HCT116 (cell line): ENCODE data around the gene ZNF382. TPM values are rescaled to one million over a fixed set of nuclear protein-coding genes. Genes with fewer than 3 reads are reported as not detected.

Experiments
- ATAC-seq: fragments of 200-7000 bp; cut with Tn5 transposase; 2 replicates; pipeline ENCODE4 v1.9.1; 2020; ENCODE audit warnings: mild to moderate bottlenecking, moderate library complexity
- BruUV-seq: library from RNA; stranded (reverse); fragments of 400-500 nt; replicated peaks from 2 replicates; lab custom pipeline; 2021; lab: Mats Ljungman, UMichigan
- CTCF ChIA-PET: fragments of 300-600 bp; sonication (Branson Sonifier 250); formaldehyde crosslinking; loops from one replicate; lab custom pipeline; 2021; ENCODE audit warnings: antibody characterized with exemption; lab: Charles Lee
- POLR2A ChIA-PET: fragments of 300-600, 350-600 bp; sonication (Branson Sonifier 250); formaldehyde crosslinking; loops from one replicate; lab custom pipeline; 2021; ENCODE audit warnings: antibody characterized with exemption; lab: Charles Lee
- RAD21 ChIA-PET, 2 experiments: fragments of 300-600 bp; sonication (Branson Sonifier 250); formaldehyde crosslinking; loops; one replicate each; lab custom pipeline; 2023; ENCODE audit warnings: low total read pairs in 2 of 2; ENCODE audit not compliant: uncharacterized antibody in 2 of 2, unreplicated experiment in 2 of 2, low non-redundant PET in 1 of 2; lab: Charles Lee
- DNase-seq: peaks from one replicate; pipeline ENCODE4 v3.0.0-alpha.2; 2010; ENCODE audit warnings: low read depth, low spot score
- H2AFZ ChIP-seq: fragments of 200-600 bp; shearing (Covaris generic), sonication (generic); 2 replicates; pipeline ENCODE4 v1.6.1; 2017; ENCODE audit warnings: low read depth, mixed run types, mixed read lengths, antibody characterized with exemption, low read length; ENCODE audit not compliant: poor library complexity, severe bottlenecking
- H3K27ac ChIP-seq: 2 replicates; pipeline ENCODE4 v1.5.1; 2012; ENCODE audit warnings: low read depth, low read length
- H3K27me3 ChIP-seq: fragments of 200-600 bp; sonication (generic); 2 replicates; pipeline ENCODE4 v1.6.1; 2016; ENCODE audit warnings: mixed run types, low read length, mixed read lengths; ENCODE audit not compliant: insufficient read depth
- H3K36me3 ChIP-seq, 2 experiments: fragments of 200-500 bp in 1 of 2; fragments of 200-600 bp in 1 of 2; sonication (Bioruptor generic) in 1 of 2; sonication (generic) in 1 of 2; 2 replicates each; pipeline versions ENCODE4 v1.5.1 to v1.6.1; 2014 to 2016; ENCODE audit warnings: low read length in 2 of 2, inconsistent platforms in 1 of 2, mixed read lengths in 1 of 2, mixed run types in 1 of 2; ENCODE audit not compliant: insufficient read depth in 2 of 2, control insufficient read depth in 1 of 2
- H3K4me1 ChIP-seq, 2 experiments: fragments of 200-600 bp in 1 of 2; sonication (generic) in 1 of 2; 2 replicates each; pipeline versions ENCODE4 v1.5.1 to v1.6.1; 2012 to 2017; ENCODE audit warnings: low read length in 2 of 2, inconsistent platforms in 1 of 2, mild to moderate bottlenecking in 1 of 2, mixed read lengths in 1 of 2, mixed run types in 1 of 2, moderate library complexity in 1 of 2; ENCODE audit not compliant: insufficient read depth in 2 of 2, control insufficient read depth in 1 of 2
- H3K4me2 ChIP-seq: fragments of 200-600 bp; sonication (generic); 2 replicates; pipeline ENCODE4 v1.6.1; 2017; ENCODE audit warnings: mixed run types, low read length, mixed read lengths
- H3K4me3 ChIP-seq, 2 experiments: fragments of 200-600 bp in 1 of 2; sonication (generic) in 1 of 2; replicated peaks in 1 of 2; 2 replicates each; pipeline ENCODE4 v1.5.1; 2011 to 2016; ENCODE audit warnings: low read length in 2 of 2, control low read depth in 1 of 2, low read depth in 1 of 2, mild to moderate bottlenecking in 1 of 2, mixed read lengths in 1 of 2, mixed run types in 1 of 2
- H3K79me2 ChIP-seq: fragments of 200-600 bp; sonication (generic); 2 replicates; pipeline ENCODE4 v1.6.1; 2017; ENCODE audit warnings: mild to moderate bottlenecking, mixed run types, low read length, moderate library complexity, mixed read lengths; ENCODE audit not compliant: insufficient read depth
- H3K9ac ChIP-seq: fragments of 200-600 bp; sonication (generic); 2 replicates; pipeline ENCODE4 v1.6.1; 2016; ENCODE audit warnings: low read length, mixed read lengths
- H3K9me2 ChIP-seq: fragments of 200-600 bp; sonication (generic), shearing (Covaris generic); 2 replicates; pipeline ENCODE4 v1.6.1; 2017; ENCODE audit warnings: mixed run types, mild to moderate bottlenecking, moderate library complexity; ENCODE audit not compliant: insufficient read depth
- H3K9me3 ChIP-seq, 2 experiments: fragments of 200-500 bp in 1 of 2; fragments of 200-600 bp in 1 of 2; sonication (Bioruptor generic) in 1 of 2; sonication (generic) in 1 of 2; 2 replicates each; pipeline ENCODE4 v1.6.1; 2014 to 2017; ENCODE audit warnings: low read length in 2 of 2, mixed read lengths in 2 of 2, inconsistent platforms in 1 of 2, low read depth in 1 of 2, mild to moderate bottlenecking in 1 of 2, mixed run types in 1 of 2, moderate library complexity in 1 of 2; ENCODE audit not compliant: control insufficient read depth in 1 of 2, insufficient read depth in 1 of 2
- H4K20me1 ChIP-seq: fragments of 200-600 bp; sonication (generic), shearing (Covaris generic); 2 replicates; pipeline ENCODE4 v1.6.1; 2017; ENCODE audit warnings: mixed run types, mild to moderate bottlenecking, moderate library complexity; ENCODE audit not compliant: insufficient read depth
- CTCF ChIP-seq, 3 experiments: fragments of 200-600 bp in 1 of 3; sonication (generic) in 1 of 3; IDR thresholded peaks in 2 of 3; conservative IDR thresholded peaks in 1 of 3; 2 replicates each; pipeline ENCODE4 v1.5.1; 2012 to 2017; ENCODE audit warnings: low read depth in 2 of 3, low read length in 2 of 3, antibody characterized with exemption in 1 of 3, borderline replicate concordance in 1 of 3, control low read depth in 1 of 3, mild to moderate bottlenecking in 1 of 3, mixed read lengths in 1 of 3, mixed run types in 1 of 3, moderate library complexity in 1 of 3; ENCODE audit not compliant: insufficient read depth in 1 of 3
- ZBTB33 ChIP-seq: IDR thresholded peaks from 2 replicates; pipeline ENCODE4 v1.6.1; 2011; ENCODE audit warnings: mild to moderate bottlenecking, low read length, moderate library complexity; ENCODE audit not compliant: insufficient replicate concordance; ENCODE audit errors: extremely low read depth
- ZNF274 ChIP-seq: fragments of 200-500 bp; sonication (Bioruptor generic); IDR thresholded peaks from 2 replicates; pipeline ENCODE4 v1.6.1; 2014; ENCODE audit warnings: mild to moderate bottlenecking, low read depth, low read length, inconsistent platforms
- intact Hi-C: fragments of 100-400 bp; cut with micrococcal nuclease; formaldehyde crosslinking; loops from 2 replicates; pipeline ENCODE4 v1.10.0; 2022
- total RNA-seq: library from RNA; stranded (reverse); gene quantifications from one replicate; pipeline ENCODE4 v1.2.1, GENCODE V29; 2021; ENCODE audit not compliant: unreplicated experiment

The ZNF382 gene
- total RNA-seq, 1 experiment from 2014 or later: not detected

GRCh38 chr19:36635342-36635741 lies 30.2 kb downstream of the ZNF382 start (continued):
- no peak for TF ChIP-seq CTCF (IDR thresholded peaks at IDR 0.05 in 2 of 3, conservative IDR thresholded peaks at IDR 0.05 in 1 of 3; ENCODE audit: borderline replicate concordance in 1 of 3, insufficient read depth in 1 of 3, low read depth in 2 of 3, low read length in 2 of 3)

- BruUV-seq: no TSS peak
- Histone ChIP-seq H4K20me1 (no peaks in the 10 kb centered on the region), H3K4me2 (no peak overlapping the region), H3K27me3 (no peaks in the 10 kb centered on the region), H2AFZ (no peak overlapping the region), H3K9ac (no peak overlapping the region), H3K79me2 (no peaks in the 10 kb centered on the region), H3K4me1 (no peaks in the 10 kb centered on the region), H3K9me2 (no peaks in the 10 kb centered on the region), H3K27ac (no peak overlapping the region), H3K36me3 (no peaks in the 10 kb centered on the region), H3K4me3 (no peak overlapping the region), H3K9me3 (peaks cover 24 to 29% of the 10 kb centered on the region in 2 experiments; a peak in 3 of 4 replicates)
- TF ChIP-seq ZNF274 (peak; percentile 91), ZBTB33 (no peak)
- DNase-seq (no peak), ATAC-seq (no peak)
- CTCF ChIA-PET: no interaction called here
- POLR2A ChIA-PET: no interaction called here
- RAD21 ChIA-PET: no interaction called here
- intact Hi-C loops: no loop called here
Observed at GRCh38 chr19:36638862-36639510, 33.9 kb downstream of the ZNF382 start.
